Stomach (tissue), 4 donors: Measurements from ENCODE around the gene ARHGEF1.

Source experiments
- EP300 ChIP-seq: sonication (generic); formaldehyde crosslinking; IDR thresholded peaks from one replicate; pipeline ENCODE4 v1.6.1; 2017; ENCODE audit warnings: antibody characterized with exemption
- POLR2A ChIP-seq, 4 donors: fragments of 450-650 bp; IDR thresholded peaks; one replicate each; pipeline ENCODE4 v1.6.1; 2016; ENCODE audit warnings: antibody characterized with exemption in 4 of 4, control low read depth in 2 of 4, mild to moderate bottlenecking in 1 of 4, moderate library complexity in 1 of 4
- TF ChIP-seq, protein P1 (sequence below), 7 experiments: fragments of 450-650 bp in 4 of 7; fragments of 200-600 bp in 3 of 7; sonication (generic) in 3 of 7; IDR thresholded peaks; one replicate each; pipeline ENCODE4 v1.5.1; 2016 to 2019; ENCODE audit warnings: antibody characterized with exemption in 7 of 7, control low read depth in 2 of 7, mild to moderate bottlenecking in 1 of 7

- TF ChIP-seq, protein P1, sequence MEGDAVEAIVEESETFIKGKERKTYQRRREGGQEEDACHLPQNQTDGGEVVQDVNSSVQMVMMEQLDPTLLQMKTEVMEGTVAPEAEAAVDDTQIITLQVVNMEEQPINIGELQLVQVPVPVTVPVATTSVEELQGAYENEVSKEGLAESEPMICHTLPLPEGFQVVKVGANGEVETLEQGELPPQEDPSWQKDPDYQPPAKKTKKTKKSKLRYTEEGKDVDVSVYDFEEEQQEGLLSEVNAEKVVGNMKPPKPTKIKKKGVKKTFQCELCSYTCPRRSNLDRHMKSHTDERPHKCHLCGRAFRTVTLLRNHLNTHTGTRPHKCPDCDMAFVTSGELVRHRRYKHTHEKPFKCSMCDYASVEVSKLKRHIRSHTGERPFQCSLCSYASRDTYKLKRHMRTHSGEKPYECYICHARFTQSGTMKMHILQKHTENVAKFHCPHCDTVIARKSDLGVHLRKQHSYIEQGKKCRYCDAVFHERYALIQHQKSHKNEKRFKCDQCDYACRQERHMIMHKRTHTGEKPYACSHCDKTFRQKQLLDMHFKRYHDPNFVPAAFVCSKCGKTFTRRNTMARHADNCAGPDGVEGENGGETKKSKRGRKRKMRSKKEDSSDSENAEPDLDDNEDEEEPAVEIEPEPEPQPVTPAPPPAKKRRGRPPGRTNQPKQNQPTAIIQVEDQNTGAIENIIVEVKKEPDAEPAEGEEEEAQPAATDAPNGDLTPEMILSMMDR (IDR thresholded peaks at IDR 0.05) = no peak
- TF ChIP-seq POLR2A (IDR thresholded peaks at IDR 0.05) = no peak
- TF ChIP-seq EP300 = no peak
These were observed 18.6 kb upstream of the ARHGEF1 start for GRCh38 chr19:41864374-41864773.
